Mucosa of descending colon (tissue), 3 donors: ENCODE measurements around the gene TBL3. TPM values are rescaled to one million over a fixed set of nuclear protein-coding genes. Genes with fewer than 3 reads are reported as not detected.

ENCODE experiments used
- ATAC-seq: fragments of 200-7000 bp; cut with Tn5 transposase; one replicate; pipeline ENCODE4 v1.9.1; 2020; ENCODE audit warnings: mild to moderate bottlenecking, moderate library complexity
- DNase-seq, 3 donors: peaks; one replicate each; pipeline ENCODE4 v3.0.0-alpha.2; 2020
- H3K36me3 ChIP-seq: fragments of 200-600 bp; one replicate; pipeline ENCODE4 v1.8.0; 2021; ENCODE audit warnings: low read depth, mild to moderate bottlenecking
- H3K4me1 ChIP-seq: fragments of 200-600 bp; one replicate; pipeline ENCODE4 v1.8.0; 2021; ENCODE audit warnings: low read depth, mild to moderate bottlenecking
- H3K4me3 ChIP-seq: fragments of 200-600 bp; one replicate; pipeline ENCODE4 v1.8.0; 2021; ENCODE audit warnings: mild to moderate bottlenecking
- H3K9me3 ChIP-seq: fragments of 200-600 bp; one replicate; pipeline ENCODE4 v1.8.0; 2021; ENCODE audit warnings: mild to moderate bottlenecking
- intact Hi-C, 2 donors: fragments of 100-400 bp; cut with DNase I in 1 of 2; cut with micrococcal nuclease in 1 of 2; formaldehyde crosslinking; loops; one replicate each; pipeline versions ENCODE4 v1.11.0 to v1.11.1; 2022; cut with DNase I, micrococcal nuclease
- long read RNA-seq, 2 donors: library from polyadenylated mRNA; unstranded; transcript quantifications; one replicate each; pipeline ENCODE4 v2.0.0, GENCODE V29; 2019 to 2021
- total RNA-seq, 3 donors: library from RNA; stranded (reverse); fragmentation: NEBNext Ultra II Directional in 2 of 3; extraction: Animal tissue kit (Norgen Biotek cat#: 25700) in 2 of 3; gene quantifications; one replicate each; pipeline versions ENCODE4 v1.2.1 to v1.2.4, GENCODE V29; 2021 to 2023
- TF ChIP-seq, protein P1 (sequence below): fragments of 200-600 bp; IDR thresholded peaks from one replicate; pipeline ENCODE4 v1.8.0; 2022; ENCODE audit warnings: antibody characterized with exemption, mild to moderate bottlenecking
- donor health status: DM: no; HTN: no; CAD: no; lungs with moderate emphysema.
- donor health status: DM: no; HTN: no; CAD: no.
- donor health status: DM: no; HTN: yes; CAD: no.

The TBL3 gene
- total RNA-seq, result 10 to 100 TPM; 21.6 to 25.5 (median 24.0) TPM
- long read RNA-seq, donor 1, full-length matches to known transcripts, result 58 of 104 reads
- long read RNA-seq, donor 1, partial matches to known transcripts, result 29 of 104 reads
- long read RNA-seq, donor 1, other reads (novel, unspliced or antisense), result 17 of 104 reads
- long read RNA-seq, donor 2, full-length matches to known transcripts, result 20 of 30 reads
- long read RNA-seq, donor 2, partial matches to known transcripts, result 2 of 30 reads
- long read RNA-seq, donor 2, other reads (novel, unspliced or antisense), result 8 of 30 reads

DNA sequence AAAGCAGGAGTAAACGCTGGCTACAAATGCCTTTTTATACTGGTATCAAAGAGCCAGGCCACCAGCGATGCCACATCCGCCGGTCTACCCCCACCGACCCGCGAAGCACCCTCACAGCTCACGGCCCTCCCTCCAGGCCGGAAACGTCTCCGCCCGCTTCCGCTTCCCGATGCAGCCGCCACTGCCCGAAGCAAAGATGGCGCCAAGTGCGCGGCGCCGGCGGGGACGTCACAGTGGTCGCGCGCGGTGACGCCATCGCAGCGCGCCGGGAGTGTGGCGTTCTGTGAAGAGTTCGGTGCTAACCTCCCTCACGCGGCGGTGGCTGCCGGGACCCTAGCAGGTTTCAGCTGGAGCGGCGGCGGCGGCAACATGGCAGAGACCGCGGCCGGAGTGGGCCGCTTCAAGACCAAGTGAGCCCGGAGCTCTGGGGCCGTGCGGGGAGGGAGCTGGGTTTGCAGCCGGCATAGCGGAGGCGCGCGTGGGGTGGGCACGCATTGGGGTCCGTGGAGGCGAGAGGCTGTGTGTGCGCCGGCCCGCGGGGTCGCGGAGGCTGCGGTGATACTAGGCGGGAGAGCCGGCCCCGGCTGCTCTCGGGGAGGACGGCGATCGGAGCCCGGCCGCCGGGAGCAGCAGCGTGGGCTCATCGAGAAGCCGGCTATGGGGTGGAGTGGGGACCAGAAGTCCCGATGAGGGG is at the start of gene TBL3:
TSS of gene TBL3 (plus strand) at position 258 of the 694 bp plus-strand sequence. CDS start at position 370, 112 bp downstream.
- TF ChIP-seq, protein P1, sequence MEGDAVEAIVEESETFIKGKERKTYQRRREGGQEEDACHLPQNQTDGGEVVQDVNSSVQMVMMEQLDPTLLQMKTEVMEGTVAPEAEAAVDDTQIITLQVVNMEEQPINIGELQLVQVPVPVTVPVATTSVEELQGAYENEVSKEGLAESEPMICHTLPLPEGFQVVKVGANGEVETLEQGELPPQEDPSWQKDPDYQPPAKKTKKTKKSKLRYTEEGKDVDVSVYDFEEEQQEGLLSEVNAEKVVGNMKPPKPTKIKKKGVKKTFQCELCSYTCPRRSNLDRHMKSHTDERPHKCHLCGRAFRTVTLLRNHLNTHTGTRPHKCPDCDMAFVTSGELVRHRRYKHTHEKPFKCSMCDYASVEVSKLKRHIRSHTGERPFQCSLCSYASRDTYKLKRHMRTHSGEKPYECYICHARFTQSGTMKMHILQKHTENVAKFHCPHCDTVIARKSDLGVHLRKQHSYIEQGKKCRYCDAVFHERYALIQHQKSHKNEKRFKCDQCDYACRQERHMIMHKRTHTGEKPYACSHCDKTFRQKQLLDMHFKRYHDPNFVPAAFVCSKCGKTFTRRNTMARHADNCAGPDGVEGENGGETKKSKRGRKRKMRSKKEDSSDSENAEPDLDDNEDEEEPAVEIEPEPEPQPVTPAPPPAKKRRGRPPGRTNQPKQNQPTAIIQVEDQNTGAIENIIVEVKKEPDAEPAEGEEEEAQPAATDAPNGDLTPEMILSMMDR, result no peak
- Histone ChIP-seq H3K4me1 (peaks cover 16% of the 10 kb centered on the region), H3K4me3 (peak within 1 kb of the TSS; percentile 73), H3K36me3 (no peaks in the 10 kb centered on the region), H3K9me3 (no peaks in the 10 kb centered on the region)
- ATAC-seq (peak; percentile 96), DNase-seq (peak; percentile 94 to 97 (median 97))
- intact Hi-C loops, result no loop called here

DNA sequence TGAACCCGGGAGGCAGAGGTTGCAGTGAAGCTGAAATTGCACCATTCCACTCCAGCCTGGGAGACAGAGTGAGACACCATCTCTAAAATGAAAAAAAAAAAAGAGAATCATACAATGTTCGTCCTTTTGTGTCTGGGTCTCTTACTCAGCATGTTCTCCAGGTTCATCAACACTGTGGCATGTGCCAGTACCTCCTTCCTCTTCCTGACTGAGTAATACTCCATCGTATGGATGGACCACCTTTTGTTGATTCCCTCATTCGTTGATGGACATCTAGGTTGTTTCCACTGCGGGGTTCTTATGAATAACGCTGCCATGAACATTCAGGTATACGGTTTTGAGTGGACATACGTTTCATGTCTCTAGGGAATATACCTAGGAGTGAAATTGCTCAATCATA is 49.5 kb upstream of the TBL3 start:
- H3K4me3 ChIP-seq, result no peak overlapping the region
- intact Hi-C loops, result loop anchor here in 1 of 2 donors (10.0 kb wide), 1 partner anchor 58 kb away; no protein-coding TSS in a partner anchor
- TF ChIP-seq, protein P1, result no peak
- H3K36me3 ChIP-seq, result no peaks in the 10 kb centered on the region
- peaks cover 9% of the 10 kb centered on the region for H3K4me1 ChIP-seq
- ATAC-seq (no peak), DNase-seq (no peak)
- no peaks in the 10 kb centered on the region for H3K9me3 ChIP-seq

DNA sequence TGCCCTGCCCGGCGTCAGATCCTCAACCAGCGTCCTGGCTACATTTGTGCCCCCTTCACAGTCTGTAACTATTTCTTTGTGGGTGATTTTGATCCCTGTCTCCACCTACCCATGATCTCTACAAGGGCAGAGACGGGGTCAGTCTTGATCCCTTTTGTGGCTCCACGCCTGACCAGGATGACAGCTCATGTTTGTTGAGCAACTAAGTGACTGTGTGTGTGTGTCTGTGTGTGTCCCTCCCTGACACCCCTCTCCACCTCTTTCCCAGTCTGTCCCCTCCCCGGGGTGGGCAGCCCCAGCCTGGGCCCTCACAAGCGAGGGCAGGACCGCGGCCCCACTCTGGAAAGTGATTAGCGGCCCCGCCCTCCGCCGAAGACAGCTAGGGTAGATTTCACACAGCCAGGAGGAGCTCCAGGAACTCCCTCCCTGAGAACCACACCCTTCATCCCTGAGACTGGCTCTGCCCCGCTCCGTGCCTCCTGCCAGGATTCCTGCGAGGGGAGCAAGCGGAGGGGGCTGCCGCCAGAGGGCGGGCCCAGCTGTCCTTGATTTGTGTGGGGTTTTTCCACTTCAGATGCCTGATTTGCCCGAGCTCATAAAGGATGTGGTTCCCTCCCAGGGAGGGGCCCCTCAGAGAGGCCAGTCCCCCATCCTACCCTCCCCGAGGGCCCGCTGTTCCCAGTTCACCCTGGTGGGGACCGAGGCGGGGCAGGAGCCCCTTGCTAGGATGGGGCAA is 48.4 kb upstream of the TBL3 start:
- H3K4me3 ChIP-seq, result no peak overlapping the region
- TF ChIP-seq, protein P1, result no peak
- DNase-seq, result peak; percentile 67 to 79 (median 73)
- intact Hi-C loops, result loop anchor here in 1 of 2 donors (10.0 kb wide), 1 partner anchor 59 kb away; no protein-coding TSS in a partner anchor
- ATAC-seq, result peak; percentile 86
- no peaks in the 10 kb centered on the region for H3K36me3 ChIP-seq
- no peaks in the 10 kb centered on the region for H3K9me3 ChIP-seq
- H3K4me1 ChIP-seq, result peaks cover 9% of the 10 kb centered on the region

DNA sequence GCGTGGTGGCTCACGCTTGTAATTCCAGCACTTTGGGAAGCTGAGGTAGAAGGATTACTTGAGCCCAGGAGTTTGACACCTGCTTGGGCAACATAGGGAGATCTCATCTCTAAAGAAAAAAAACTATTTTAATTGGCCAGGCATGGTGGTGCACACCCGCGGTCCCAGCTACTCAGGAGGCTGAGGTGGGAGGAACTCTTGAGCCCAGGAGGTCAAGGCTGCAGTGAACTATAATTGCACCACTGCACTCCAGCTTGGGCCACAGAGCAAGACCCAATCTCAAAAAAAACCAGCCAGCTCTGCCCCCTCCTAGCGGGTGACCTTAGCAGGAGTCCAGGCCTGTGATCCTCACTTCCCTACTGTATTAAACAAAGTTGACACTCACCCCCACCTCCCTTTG is 47.8 kb upstream of the TBL3 start:
- TF ChIP-seq, protein P1, result no peak
- intact Hi-C loops, result loop anchor here in 1 of 2 donors (10.0 kb wide), 1 partner anchor 59 kb away; no protein-coding TSS in a partner anchor

DNA sequence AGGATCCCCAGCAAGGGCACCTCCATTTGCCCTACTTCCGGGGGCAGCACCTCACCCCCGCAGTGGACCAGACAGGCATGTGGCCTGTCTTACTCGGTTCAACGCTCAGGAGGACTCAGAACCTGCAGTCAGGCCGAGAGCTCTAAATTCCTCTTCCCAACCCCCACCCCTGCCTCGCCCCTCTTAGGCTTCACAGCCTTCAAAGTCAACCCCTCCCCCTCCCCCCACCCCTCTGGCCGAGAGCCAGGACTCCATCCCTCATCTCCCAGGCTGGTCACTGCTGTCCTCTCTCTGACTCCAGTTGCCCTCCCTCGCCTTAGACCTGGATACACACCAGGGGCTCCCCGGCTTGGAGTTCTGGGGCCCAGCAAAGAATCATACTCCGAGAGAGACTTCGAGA is 45.6 kb upstream of the TBL3 start:
- no peaks in the 10 kb centered on the region for H3K9me3 ChIP-seq
- H3K4me1 ChIP-seq, result peaks cover 17% of the 10 kb centered on the region
- no peak overlapping the region for H3K4me3 ChIP-seq
- ATAC-seq (no peak), DNase-seq (peak in 1 of 3 donors; percentile 23)
- TF ChIP-seq, protein P1, result no peak
- H3K36me3 ChIP-seq, result no peaks in the 10 kb centered on the region
- intact Hi-C loops, result loop anchor here (5.0 to 10.0 kb wide), 2 partner anchors 61 to 64 kb away; no protein-coding TSS in a partner anchor

More for the DNA sequence above, 47.8 kb upstream of the TBL3 start:
- ATAC-seq (no peak), DNase-seq (no peak)
- H3K9me3 ChIP-seq, result no peaks in the 10 kb centered on the region
- peaks cover 12% of the 10 kb centered on the region for H3K4me1 ChIP-seq
- H3K4me3 ChIP-seq, result no peak overlapping the region
- H3K36me3 ChIP-seq, result no peaks in the 10 kb centered on the region
